Measurements from ENCODE around the gene HPDL.

GRCh38 chr1:45319761-45320160 is 6.9 kb upstream of the HPDL start:
- no peak for TF ChIP-seq CTCF (IDR thresholded peaks at IDR 0.05)
- TF ChIP-seq POLR2A (IDR thresholded peaks at IDR 0.05): no peak

Measured in esophagus squamous epithelium (tissue), 4 donors.